GM06990 (cell line): Measurements from ENCODE around the gene CD55.

Source experiments
- DNase-seq: peaks from one replicate; pipeline ENCODE4 v3.0.0-alpha.2; 2011; ENCODE audit not compliant: insufficient read length; ENCODE audit errors: extremely low read depth
- H3K27me3 ChIP-seq: replicated peaks from 2 replicates; pipeline ENCODE4 v1.6.0; 2011; ENCODE audit warnings: low read length; ENCODE audit not compliant: control insufficient read depth, insufficient read depth
- H3K36me3 ChIP-seq: 2 replicates; pipeline ENCODE4 v1.5.1; 2011; ENCODE audit warnings: low read length; ENCODE audit not compliant: control insufficient read depth, insufficient read depth
- H3K4me3 ChIP-seq: replicated peaks from 2 replicates; pipeline ENCODE4 v1.5.1; 2011; ENCODE audit warnings: low read depth, mild to moderate bottlenecking, control low read depth, low read length
- CTCF ChIP-seq: IDR thresholded peaks from 2 replicates; pipeline ENCODE4 v1.5.1; 2011; ENCODE audit warnings: low read length, control low read depth, mild to moderate bottlenecking, inconsistent platforms; ENCODE audit not compliant: insufficient read depth, poor library complexity, severe bottlenecking

CD55 gene

GRCh38 chr1:207333620-207334019 is 12.1 kb downstream of the CD55 start:
- no peak for DNase-seq
- no peak for TF ChIP-seq CTCF
- Histone ChIP-seq H3K4me3 (no peak overlapping the region), H3K27me3 (no peaks in the 10 kb centered on the region), H3K36me3 (peaks cover 4% of the 10 kb centered on the region; the same call in 1 of the 2 replicates)

- DNase-seq: no peak
- no peak for TF ChIP-seq CTCF
- Histone ChIP-seq H3K4me3 (no peak overlapping the region), H3K27me3 (no peaks in the 10 kb centered on the region), H3K36me3 (no peaks in the 10 kb centered on the region; the same call in 1 of the 2 replicates)
These were observed 12.9 kb downstream of the CD55 start for GRCh38 chr1:207334337-207334736.

- no peak for TF ChIP-seq CTCF
- Histone ChIP-seq H3K27me3 (no peaks in the 10 kb centered on the region), H3K36me3 (no peaks in the 10 kb centered on the region; the same call in 1 of the 2 replicates)
These were observed 13.7 kb downstream of the CD55 start for GRCh38 chr1:207335138-207335537.

GRCh38 chr1:207335695-207336363 is 14.4 kb downstream of the CD55 start:
- peak; percentile 42 for TF ChIP-seq CTCF
- peak; percentile 76 for DNase-seq
- Histone ChIP-seq H3K4me3 (0 out of 2 replicates have a peak overlapping the region, but pooled peaks have one; percentile 2), H3K36me3 (no peaks in the 10 kb centered on the region; the same call in none of the 2 replicates), H3K27me3 (no peaks in the 10 kb centered on the region)

More at GRCh38 chr1:207335138-207335537, 13.7 kb downstream of the CD55 start:
- H3K4me3 ChIP-seq: no peak overlapping the region
- no peak for DNase-seq

GRCh38 chr1:207336559-207337467 is 15.3 kb downstream of the CD55 start:
- TF ChIP-seq CTCF: no peak
- Histone ChIP-seq H3K27me3 (no peaks in the 10 kb centered on the region), H3K4me3 (no peak overlapping the region), H3K36me3 (no peaks in the 10 kb centered on the region; the same call in none of the 2 replicates)
- peak; percentile 44 for DNase-seq
